GM18520 (cell line): ENCODE results near the gene WDR36.

ENCODE experiments used
- ATAC-seq: cut with Tn5 transposase; IDR thresholded peaks from one replicate; pipeline ENCODE4 v1.9.1; 2021; ENCODE audit not compliant: unreplicated experiment

The WDR36 gene

DNA sequence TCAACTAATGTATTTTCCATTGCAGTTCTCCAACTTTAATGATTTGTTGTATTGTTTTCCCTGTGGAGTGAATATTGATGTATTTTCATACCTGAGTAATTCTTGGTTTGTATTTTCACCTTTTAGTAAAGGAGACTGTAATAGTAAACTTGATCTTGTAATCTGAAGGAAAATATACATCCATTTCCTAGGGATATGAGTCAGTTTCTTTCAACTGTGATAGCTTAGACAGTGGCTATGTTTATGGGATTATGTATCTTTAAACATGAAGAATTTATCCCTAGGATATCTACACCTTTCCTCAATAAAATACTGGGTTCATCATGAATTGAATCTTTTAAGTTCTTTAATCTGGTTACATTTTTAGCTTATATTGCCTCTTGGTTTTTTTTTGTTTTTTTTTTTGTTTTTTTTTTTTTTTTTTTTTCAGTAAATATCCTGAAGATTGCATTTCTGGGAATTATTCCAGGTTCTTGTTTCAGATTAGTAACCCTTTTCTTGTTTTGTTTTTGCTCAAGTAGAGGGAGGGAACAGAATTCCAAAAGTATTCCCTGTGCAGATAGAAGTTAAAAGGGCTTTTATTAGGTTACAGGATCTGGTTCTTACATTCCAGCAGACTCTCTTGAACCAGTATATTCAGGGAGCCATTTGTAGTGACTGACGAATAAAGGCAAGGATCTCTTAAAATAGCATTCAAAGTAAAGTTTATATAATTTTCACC is 7.1 kb downstream of the WDR36 start:
- no peak for ATAC-seq

DNA sequence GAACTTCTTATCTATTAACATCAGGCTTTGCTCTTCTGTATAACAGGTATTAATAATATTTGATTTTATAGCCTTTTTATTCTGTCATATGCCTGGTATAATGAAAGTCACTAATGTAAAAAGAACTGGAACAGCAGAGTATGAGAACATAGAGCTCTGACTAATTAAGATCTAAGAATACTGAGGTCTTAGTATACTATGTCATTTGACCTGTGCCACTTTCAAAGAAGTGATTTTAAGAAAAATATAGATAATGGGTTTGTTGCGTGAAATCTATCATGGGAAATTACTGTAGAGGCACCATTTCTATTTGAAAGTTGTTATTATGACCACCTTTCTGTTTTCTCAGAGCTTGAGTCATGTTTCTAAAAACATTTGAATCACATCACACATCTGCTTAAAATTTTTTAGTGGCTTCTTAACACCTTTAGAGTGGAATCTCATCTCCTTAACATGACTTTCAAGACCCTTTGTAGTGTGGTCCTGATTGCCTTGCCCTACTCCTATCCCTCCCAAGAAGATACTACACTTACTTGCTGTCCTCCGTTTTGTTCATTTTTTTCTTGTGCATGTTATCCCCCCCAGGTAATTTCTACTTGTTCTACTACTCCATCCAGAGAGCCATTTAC is 14.3 kb downstream of the WDR36 start:
- ATAC-seq, result no peak

DNA sequence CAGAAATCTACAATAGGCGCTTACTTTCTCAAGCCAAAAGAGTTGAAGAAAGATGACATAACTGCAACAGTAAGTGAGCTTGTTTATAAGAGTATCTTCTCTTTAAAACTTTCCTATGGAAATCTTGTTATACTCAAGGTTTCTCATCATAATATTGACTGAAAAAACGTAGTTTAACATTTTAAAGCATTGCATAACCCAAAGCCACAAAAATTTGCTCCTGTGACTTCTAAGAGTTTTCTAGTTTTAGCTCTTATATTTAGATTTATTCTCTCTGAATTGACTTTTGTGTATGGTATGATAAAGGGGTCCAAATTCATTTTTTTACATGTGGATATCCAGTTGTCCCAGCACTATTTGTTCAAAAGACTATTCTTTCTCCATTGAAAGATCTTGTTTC is 15.2 kb downstream of the WDR36 start:
- no peak for ATAC-seq

DNA sequence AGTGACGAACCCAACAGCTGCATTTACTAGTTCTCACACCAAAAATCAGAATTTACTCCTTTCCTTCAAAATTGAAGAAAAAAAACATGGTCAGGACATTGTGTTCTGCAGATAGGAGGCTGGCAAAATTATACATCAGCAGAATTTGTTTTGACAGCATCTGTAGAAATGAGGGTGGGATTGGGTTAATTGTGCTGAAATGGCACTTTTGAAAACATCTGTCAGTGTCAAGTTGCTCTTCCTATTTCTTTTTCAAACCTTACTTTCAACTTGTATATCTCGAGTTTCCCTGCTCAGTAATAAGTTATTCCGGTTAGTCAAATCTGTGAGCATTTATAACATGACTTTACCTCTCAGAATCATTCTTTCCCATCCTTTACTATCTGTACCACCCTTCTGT is 19.8 kb downstream of the WDR36 start:
- no peak for ATAC-seq

DNA sequence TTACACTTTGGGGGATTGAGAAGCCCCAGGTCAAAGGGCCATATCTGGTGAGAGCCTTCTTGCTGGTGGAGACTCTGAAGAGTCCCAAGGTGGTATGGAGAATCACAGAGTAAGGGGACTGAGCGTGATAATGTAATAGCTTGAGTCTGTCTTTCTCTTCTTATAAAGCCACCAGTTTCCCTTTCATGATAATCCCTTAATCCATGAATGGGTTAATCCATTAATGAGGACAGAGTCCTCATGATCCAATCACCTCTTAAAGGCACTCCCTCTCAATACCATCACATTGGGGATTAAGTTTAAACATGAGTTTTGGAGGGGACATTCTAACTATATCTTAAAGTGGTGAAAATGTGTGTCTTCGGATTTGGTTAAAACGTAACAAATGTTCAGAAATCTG is 21.5 kb downstream of the WDR36 start:
- ATAC-seq, result no peak

DNA sequence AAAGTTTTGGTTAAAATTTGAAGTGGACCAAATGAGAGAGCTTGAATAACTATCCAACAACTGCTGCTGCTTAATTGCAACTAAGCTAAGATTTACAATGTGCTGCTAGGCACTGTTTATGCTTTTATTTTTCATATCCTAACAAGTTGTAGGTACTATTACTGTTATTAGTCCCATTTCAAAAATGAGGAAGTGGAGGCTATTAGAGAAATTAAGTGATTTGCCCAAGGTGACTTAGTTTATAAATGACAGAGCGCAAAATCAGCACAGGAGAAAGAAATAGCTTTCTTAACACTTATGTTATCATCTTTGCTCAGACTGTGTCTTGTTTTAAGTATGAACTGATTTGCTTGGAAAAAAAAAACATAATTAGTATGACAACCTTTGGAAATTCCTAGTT is 23.1 kb downstream of the WDR36 start:
- ATAC-seq, result no peak

DNA sequence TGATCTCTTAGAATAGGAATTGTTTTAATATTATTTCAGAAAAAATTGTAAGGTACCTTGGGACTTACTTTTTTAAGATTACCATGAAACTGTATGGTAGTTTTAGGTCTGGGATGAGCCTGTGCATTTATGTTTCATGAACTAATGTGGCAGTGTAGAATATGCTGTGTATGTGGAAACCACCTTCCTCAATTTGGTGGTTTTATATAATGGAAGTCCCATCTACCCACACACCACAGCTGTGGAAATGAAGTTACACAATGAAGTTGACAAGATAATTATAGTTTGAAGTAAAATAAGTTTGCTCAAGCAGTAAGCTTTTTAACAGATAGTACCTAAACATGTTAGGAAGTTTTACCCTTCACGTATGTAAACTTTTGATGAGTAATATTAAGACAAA is 24.4 kb downstream of the WDR36 start:
- ATAC-seq, result no peak

DNA sequence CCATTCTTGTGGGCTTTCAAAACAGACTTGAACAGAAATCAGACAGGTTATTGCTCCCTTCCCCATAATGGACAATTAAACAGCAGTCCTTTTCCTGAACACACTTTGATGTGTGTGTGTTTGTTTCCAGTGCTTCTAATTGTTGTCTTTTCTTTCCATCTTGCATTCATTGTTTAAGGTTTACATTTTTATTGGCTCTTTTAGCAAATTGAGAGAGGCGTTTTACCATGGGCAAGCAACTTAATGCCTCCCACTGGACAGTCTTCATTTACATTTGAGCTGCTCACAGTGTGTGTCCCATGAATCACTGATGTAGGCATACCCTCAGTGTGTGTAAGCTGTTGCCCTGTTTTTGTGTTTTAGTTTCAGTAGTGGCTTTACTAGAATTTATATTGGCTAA is 25.0 kb downstream of the WDR36 start:
- no peak for ATAC-seq

DNA sequence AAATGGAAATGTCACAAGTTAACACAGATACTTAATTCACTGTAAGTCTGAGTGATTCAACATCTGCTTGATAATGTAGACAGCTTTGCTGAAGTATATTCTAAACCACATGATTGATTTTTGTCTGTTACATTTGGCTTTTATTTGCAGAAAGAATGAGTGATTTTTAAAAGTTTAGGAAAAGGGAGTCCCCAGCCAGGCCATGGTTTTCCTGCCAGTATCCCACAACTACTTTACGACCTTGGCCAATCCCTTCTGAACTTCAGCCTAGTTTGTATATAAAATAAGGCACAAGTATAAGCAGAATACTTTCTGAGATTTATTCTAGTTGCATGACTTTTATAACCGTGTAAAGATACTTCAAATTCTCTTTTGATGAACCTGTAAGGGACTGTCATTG is 27.1 kb downstream of the WDR36 start:
- ATAC-seq, result no peak

DNA sequence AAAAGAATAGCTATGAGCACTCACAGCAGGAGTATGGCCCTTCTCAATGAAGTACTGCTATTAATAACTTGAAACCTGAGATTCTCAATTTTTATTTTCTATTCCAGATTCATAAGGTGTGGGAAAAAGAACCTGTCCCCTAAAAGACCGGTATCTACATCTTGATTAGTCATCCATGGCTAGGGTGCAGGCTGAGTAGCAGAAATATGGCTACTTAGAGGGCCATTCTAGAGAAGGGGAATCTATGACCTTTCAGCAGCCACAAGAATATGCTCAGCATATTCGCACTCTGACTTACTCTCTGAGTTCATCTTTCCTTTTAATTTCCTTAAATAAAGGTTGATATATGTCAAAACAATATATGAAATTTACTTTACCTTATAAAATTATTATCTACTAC is 27.7 kb downstream of the WDR36 start:
- no peak for ATAC-seq

DNA sequence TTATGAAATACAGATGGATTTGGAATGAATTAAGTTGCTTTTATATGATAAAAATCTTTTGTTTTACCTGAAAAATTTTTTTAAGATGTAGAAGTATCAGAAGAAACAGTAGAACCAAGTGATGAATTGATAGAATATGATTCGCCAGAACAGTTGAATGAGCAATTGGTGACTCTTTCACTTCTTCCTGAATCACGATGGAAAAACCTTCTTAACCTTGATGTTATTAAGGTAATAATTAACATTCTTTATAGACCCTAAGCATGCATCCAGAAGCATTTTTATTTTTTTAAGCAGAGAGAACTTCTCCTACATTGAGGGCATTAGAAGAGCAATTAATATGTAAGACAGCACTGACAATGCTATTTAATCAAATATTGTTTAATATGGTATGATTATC is 28.8 kb downstream of the WDR36 start:
- no peak for ATAC-seq

DNA sequence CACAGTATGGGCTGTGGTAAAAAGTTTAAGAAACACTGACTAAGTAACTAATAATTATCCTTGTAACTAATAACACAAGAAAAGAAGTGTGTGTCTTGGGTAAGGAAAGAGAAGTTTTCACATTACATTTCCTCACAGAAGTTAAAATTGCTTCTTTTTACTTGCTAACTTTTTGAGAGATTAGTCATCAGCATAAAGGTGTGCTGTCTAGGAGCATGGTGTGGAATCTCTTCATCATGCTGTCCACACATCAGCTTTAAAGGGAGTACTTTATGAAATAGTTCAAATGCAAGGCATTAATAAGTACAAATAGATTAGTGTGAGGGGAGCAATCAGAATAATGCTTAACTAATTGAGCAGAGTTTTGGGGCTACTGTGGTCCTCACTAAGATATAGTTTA is 29.8 kb downstream of the WDR36 start:
- no peak for ATAC-seq

DNA sequence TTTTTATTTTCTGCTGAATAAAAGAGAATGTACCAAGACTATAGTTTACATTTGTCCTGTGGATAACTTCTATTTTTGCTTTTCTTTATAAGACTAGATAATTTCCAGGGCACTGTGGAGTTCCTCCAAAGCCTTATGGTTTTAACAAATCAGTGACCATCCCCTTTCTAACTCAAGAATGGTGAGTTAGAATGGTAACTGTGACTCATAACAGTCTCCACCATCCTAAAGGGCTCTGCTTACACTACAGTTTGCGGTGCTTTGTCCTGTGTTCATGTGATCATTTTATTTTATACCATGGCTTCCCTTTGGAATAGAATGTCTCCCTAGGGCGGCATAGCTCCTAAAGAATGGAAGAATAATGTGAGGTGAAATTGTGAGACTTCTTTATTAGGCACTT is 30.2 kb downstream of the WDR36 start:
- peak; percentile 40 for ATAC-seq

DNA sequence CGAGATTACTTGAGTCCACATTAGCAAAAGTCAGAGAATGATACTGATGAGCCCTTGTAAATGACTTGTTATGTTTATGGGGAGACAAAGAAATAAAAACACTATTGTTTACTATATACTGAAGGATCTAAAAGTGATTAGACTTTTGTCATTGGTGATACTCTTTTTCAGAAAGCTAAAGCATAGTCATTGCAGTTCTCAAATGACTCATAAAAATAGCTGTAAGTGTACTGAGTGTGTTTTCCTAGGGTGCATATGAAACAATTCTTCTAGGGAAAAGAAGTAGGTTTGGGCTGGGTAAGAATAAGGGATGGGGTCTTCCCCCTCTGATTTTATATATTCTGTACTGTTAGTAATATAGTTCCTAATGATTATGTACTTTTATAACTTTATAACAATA is 32.6 kb downstream of the WDR36 start:
- no peak for ATAC-seq

DNA sequence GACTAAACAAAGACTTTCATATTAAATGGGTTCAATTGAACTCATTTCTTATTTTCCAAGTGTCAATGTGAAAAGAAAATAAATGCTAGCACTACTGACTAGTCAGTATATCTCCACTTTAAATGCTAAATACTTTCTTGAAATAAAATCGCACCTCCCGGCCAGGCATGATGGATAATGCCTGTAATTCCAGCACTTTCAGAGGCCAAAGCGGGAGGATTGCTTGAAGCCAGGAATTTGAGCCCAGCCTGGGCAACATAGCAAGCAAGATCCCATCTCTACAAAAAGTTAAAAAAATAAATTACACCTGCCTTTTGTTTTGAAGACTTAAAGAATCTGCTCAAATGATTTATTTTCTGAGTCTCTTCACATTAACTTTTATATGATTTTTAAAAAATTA is 34.7 kb downstream of the WDR36 start:
- no peak for ATAC-seq

DNA sequence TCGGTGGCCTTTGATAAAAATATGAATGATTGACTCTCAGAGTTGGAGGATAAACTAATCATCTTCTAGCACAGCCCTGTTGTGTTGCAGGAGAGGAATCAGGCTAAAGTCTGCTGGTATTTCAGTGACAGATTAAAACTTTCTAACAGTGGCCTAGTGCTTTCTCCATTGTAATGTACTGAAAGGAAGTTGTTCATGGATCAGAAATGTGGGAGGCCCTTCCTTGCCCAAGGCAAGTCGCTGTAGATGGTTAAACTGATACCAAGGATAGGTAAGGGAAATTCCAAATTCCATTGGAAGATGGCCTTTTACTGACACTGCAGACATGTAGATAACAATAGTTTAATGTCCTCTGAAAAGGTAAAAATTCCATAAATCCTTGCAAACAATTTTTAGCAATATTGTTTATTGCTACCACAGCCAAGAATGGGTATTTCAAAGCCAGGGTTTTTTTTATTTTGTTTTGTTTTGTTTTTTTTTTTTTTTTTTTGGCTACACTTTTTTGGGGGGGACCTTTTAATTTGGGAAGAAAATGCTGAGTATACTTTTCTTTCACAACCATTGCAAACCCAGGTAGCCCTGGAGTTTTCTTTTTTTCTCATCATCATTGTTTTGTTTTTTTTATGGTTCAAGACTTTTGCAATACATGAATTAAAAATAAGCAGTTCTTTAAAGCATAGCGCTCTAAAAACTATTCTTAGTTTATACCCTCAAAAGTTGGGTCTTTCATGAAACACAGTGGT is 35.5 kb downstream of the WDR36 start:
- ATAC-seq, result no peak

DNA sequence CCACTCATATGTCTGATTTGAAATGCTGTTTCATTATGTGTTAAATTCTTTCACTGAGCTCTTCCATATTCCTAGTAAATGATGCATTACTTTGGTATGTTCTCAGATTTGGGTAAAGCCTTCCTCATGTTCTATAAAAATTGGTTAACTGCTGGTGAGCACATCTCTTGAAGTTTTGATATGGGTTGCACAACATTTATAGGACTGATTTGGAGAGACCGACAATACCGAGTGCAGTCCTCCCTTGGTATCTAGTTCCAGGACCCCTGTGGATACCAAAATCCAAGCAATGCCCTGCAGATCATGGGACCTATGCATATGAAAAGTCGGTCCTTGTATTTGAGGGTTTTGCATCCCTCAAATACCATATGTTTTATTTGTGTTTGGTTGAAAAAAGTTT is 37.8 kb downstream of the WDR36 start:
- no peak for ATAC-seq

DNA sequence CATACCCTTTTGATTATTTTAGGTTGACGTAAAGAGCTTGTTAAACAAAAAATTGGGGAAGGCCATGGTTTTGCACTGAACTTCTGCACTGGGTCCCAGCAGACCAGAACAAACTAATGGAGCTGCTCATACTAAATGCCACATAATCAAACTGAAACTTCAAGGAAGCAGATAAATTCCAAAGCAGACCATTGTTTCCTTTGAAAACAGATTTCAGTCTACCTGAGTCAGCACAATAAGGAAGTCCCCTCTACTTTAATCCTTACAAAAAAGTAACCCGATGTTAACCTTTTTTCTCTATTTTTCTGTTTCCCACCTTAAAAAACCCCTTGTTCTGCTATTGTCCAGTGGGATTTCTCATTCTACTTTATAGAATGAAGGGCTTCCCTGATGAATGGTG is 39.2 kb downstream of the WDR36 start:
- ATAC-seq, result no peak

DNA sequence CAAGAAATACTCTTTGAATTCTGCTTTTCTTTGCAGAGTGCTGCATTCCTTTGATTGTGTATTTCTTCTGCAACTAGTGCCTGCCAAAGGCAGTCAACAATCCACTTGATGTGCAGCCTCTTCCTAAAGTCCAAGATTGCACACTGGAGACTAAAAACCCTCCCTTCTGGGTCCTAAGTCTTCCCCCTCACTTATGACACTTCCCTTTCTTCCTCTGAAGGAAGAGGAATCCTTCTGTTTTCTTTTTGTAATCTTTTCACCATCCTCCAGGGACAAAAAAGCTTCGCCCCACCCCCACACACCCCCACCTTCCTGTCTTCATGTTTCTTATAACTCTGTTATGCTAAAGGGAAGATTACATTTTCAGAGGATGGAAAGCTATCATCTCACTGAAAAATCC is 39.9 kb downstream of the WDR36 start:
- no peak for ATAC-seq

DNA sequence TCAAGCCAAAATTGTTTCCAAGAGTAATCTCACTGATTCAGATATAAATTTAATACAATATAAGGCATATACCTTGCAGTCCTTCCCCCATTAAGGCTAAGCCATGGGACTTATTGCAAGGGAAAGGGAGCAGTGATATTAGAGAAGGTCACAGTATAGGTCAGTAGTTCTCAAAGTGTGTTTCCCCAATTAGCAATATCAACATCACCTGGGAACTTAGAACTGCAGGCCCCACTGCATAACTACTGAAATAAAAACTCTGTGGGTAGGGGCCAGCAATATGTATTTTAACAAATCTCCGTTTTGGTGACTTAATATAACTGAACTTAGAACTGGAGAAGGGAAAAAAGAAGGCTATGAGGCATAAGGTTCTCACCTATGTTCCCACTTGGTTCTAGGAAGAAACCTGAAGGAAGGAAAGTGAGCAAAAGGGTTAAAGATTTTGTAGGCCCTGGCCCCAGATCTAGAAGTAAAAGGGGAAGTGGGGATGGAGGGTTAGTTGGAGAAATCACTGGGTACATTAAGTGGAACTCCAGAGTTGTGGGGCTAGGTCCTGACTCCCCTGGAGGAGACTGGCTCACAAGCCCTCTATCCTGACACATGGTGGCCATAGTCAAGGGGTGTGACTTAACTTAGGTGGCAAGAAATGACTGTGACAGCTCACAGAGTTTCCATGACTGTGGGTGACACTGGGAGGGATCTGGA is 40.7 kb downstream of the WDR36 start:
- no peak for ATAC-seq

DNA sequence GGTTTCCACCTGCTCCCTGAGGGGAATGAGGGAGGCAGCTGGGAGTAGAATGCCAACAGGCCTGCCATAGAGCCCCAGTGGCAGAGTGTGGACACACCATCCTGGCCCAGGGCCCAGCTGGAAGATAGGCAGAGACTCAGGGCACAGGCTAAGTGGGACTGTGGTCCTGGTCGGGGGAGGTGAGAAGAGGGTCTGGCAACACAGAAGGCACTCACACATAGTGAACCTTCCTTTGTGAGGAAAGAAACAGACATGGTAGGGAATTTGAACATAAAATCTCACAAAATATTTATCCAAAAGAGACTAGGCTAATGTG is 41.2 kb downstream of the WDR36 start:
- ATAC-seq, result no peak

DNA sequence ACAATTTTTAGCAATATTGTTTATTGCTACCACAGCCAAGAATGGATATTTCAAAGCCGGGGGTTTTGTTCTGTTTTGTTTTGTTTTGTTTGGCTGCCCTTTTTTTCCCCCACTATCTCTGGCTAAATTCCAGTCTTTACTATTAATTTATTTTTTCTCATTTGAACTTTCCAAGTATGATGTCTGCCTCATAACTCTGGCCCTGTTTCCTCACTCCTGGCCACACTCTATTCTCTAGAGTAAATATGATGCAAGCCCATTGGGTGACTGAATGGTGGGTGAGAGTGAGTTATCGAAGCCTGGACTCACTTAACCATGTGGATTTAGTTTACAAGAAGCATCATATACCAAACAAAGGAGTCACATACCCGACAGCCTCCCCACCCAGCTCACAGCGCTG is 41.9 kb downstream of the WDR36 start:
- ATAC-seq, result no peak
